H9 (cell line): ENCODE measurements around the gene BOD1L1. TPM values are rescaled to one million over a fixed set of nuclear protein-coding genes. Genes with fewer than 3 reads are reported as not detected.
A peak's percentile ranks its signal among the peaks of the same experiment; 100 is the strongest.

Experiments
- DNase-seq: peaks from one replicate; pipeline ENCODE4 v3.0.0-alpha.2; 2017
- H2AFZ ChIP-seq: one replicate; pipeline ENCODE4 v1.6.1; 2013; ENCODE audit warnings: mild to moderate bottlenecking, low read length, control low read depth, moderate library complexity
- H2AK5ac ChIP-seq: 2 replicates; pipeline ENCODE4 v1.6.1; 2013; ENCODE audit warnings: low read length, control low read depth, mixed read lengths; ENCODE audit not compliant: insufficient read length
- H2BK120ac ChIP-seq: one replicate; pipeline ENCODE4 v1.6.1; 2013; ENCODE audit warnings: low read depth, mild to moderate bottlenecking, low read length, control low read depth, inconsistent platforms; ENCODE audit not compliant: poor library complexity, severe bottlenecking
- H2BK12ac ChIP-seq: 2 replicates; pipeline ENCODE4 v1.6.1; 2013; ENCODE audit warnings: low read length, control low read depth, mixed read lengths, low read depth; ENCODE audit not compliant: insufficient read length
- H2BK15ac ChIP-seq: 2 replicates; pipeline ENCODE4 v1.6.1; 2013; ENCODE audit warnings: low read depth, low read length, control low read depth
- H2BK20ac ChIP-seq: one replicate; pipeline ENCODE4 v1.6.1; 2013; ENCODE audit warnings: low read depth, mild to moderate bottlenecking, low read length, control low read depth, inconsistent platforms; ENCODE audit not compliant: poor library complexity, severe bottlenecking
- H2BK5ac ChIP-seq: 2 replicates; pipeline ENCODE4 v1.6.1; 2013; ENCODE audit warnings: low read length, control low read depth, mixed read lengths; ENCODE audit not compliant: insufficient read length
- H3K14ac ChIP-seq: 2 replicates; pipeline ENCODE4 v1.6.1; 2013; ENCODE audit warnings: low read length, control low read depth; ENCODE audit not compliant: insufficient read depth
- H3K18ac ChIP-seq: 2 replicates; pipeline ENCODE4 v1.6.1; 2013; ENCODE audit warnings: low read depth, mild to moderate bottlenecking, mixed read lengths, low read length, control low read depth; ENCODE audit not compliant: insufficient read length
- H3K23ac ChIP-seq: 2 replicates; pipeline ENCODE4 v1.6.1; 2013; ENCODE audit warnings: low read length, control low read depth, mixed read lengths, low read depth; ENCODE audit not compliant: insufficient read length
- H3K23me2 ChIP-seq: 2 replicates; pipeline ENCODE4 v1.6.1; 2013; ENCODE audit warnings: low read depth, mild to moderate bottlenecking, mixed read lengths, low read length, control low read depth; ENCODE audit not compliant: insufficient read length, poor library complexity, severe bottlenecking
- H3K27ac ChIP-seq: 2 replicates; pipeline ENCODE4 v1.5.1; 2013; ENCODE audit warnings: low read length, control low read depth, mixed read lengths, low read depth; ENCODE audit not compliant: insufficient read length
- H3K27me3 ChIP-seq: 2 replicates; pipeline ENCODE4 v1.6.1; 2013; ENCODE audit warnings: low read length, control low read depth, inconsistent platforms; ENCODE audit not compliant: insufficient read depth
- H3K4ac ChIP-seq: 2 replicates; pipeline ENCODE4 v1.6.1; 2013; ENCODE audit warnings: low read depth, mild to moderate bottlenecking, control low read depth, inconsistent platforms, low read length, moderate library complexity
- H3K4me1 ChIP-seq: 2 replicates; pipeline ENCODE4 v1.6.1; 2013; ENCODE audit warnings: low read length, control low read depth, inconsistent platforms; ENCODE audit not compliant: insufficient read depth
- H3K4me2 ChIP-seq: 2 replicates; pipeline ENCODE4 v1.6.1; 2013; ENCODE audit warnings: low read length, control low read depth, mixed read lengths; ENCODE audit not compliant: insufficient read length, insufficient read depth
- H3K56ac ChIP-seq: 2 replicates; pipeline ENCODE4 v1.6.1; 2013; ENCODE audit warnings: low read depth, mild to moderate bottlenecking, mixed read lengths, low read length, control low read depth; ENCODE audit not compliant: insufficient read length
- H3K79me1 ChIP-seq: 2 replicates; pipeline ENCODE4 v1.6.1; 2013; ENCODE audit warnings: low read depth, mild to moderate bottlenecking, moderate library complexity, low read length, control low read depth, inconsistent platforms; ENCODE audit not compliant: insufficient read depth, poor library complexity, severe bottlenecking
- H3K79me2 ChIP-seq: 2 replicates; pipeline ENCODE4 v1.6.1; 2013; ENCODE audit warnings: low read length, control low read depth, inconsistent platforms; ENCODE audit not compliant: insufficient read depth
- H3K9ac ChIP-seq: 2 replicates; pipeline ENCODE4 v1.6.1; 2013; ENCODE audit warnings: low read length, control low read depth, mixed read lengths; ENCODE audit not compliant: insufficient read length; ENCODE audit errors: extremely low read depth
- H3K9me3 ChIP-seq: one replicate; pipeline ENCODE4 v1.6.1; 2013; ENCODE audit warnings: low read depth, low read length, inconsistent platforms; ENCODE audit not compliant: control insufficient read depth
- H3T11ph ChIP-seq: one replicate; pipeline ENCODE4 v1.6.1; 2013; ENCODE audit warnings: mild to moderate bottlenecking, low read length, control low read depth, inconsistent platforms
- H4K20me1 ChIP-seq: one replicate; pipeline ENCODE4 v1.6.1; 2013; ENCODE audit not compliant: control insufficient read depth, insufficient read length, insufficient read depth
- H4K5ac ChIP-seq: 2 replicates; pipeline ENCODE4 v1.6.1; 2013; ENCODE audit warnings: low read depth, mild to moderate bottlenecking, mixed read lengths, low read length, control low read depth; ENCODE audit not compliant: insufficient read length
- H4K8ac ChIP-seq: replicated peaks from 2 replicates; pipeline ENCODE4 v1.6.1; 2013; ENCODE audit warnings: low read length, control low read depth, mixed read lengths, low read depth; ENCODE audit not compliant: insufficient read length
- H4K91ac ChIP-seq: 2 replicates; pipeline ENCODE4 v1.6.1; 2013; ENCODE audit warnings: low read depth, mild to moderate bottlenecking, moderate library complexity, mixed read lengths, low read length, control low read depth; ENCODE audit not compliant: insufficient read length
- H3K27ac Mint-ChIP-seq, 3 experiments: 2 replicates in 2 of 3; 3 replicates in 1 of 3; pipeline ENCODE4 v1.8.0; 2020 to 2021; ENCODE audit warnings: mixed read lengths in 3 of 3, mild to moderate bottlenecking in 1 of 3, moderate library complexity in 1 of 3
- H3K27me3 Mint-ChIP-seq: 2 replicates; pipeline ENCODE4 v1.8.0; 2021; ENCODE audit warnings: low read depth, mild to moderate bottlenecking, moderate library complexity, mixed read lengths
- H3K36me3 Mint-ChIP-seq, 3 experiments: 2 replicates in 2 of 3; 3 replicates in 1 of 3; pipeline ENCODE4 v1.8.0; 2020 to 2021; ENCODE audit warnings: low read depth in 3 of 3, mixed read lengths in 3 of 3; ENCODE audit not compliant: insufficient read depth in 1 of 3
- H3K4me1 Mint-ChIP-seq, 2 experiments: 2 replicates each; pipeline ENCODE4 v1.8.0; 2020; ENCODE audit warnings: mixed read lengths in 2 of 2
- H3K4me3 Mint-ChIP-seq, 2 experiments: 2 replicates in 1 of 2; 3 replicates in 1 of 2; pipeline ENCODE4 v1.8.0; 2020 to 2021; ENCODE audit warnings: mild to moderate bottlenecking in 2 of 2, mixed read lengths in 2 of 2, moderate library complexity in 1 of 2
- H3K9me3 Mint-ChIP-seq, 2 experiments: 2 replicates in 1 of 2; 3 replicates in 1 of 2; pipeline ENCODE4 v1.8.0; 2020; ENCODE audit warnings: mild to moderate bottlenecking in 2 of 2, mixed read lengths in 2 of 2, moderate library complexity in 1 of 2
- CTCF ChIP-seq: fragments of 200-600 bp; sonication (generic); conservative IDR thresholded peaks from 3 replicates; pipeline ENCODE4 v1.8.0; 2021; ENCODE audit warnings: antibody characterized with exemption, mild to moderate bottlenecking
- WGBS: extraction: QIAGEN DNeasy Blood & Tissue Kit; methylation state at CpG from one replicate; pipeline ENCODE4 v1.1.7; 2013; ENCODE audit warnings: missing lambda C conversion rate, low lambda C conversion rate, mixed read lengths; ENCODE audit not compliant: insufficient read length; ENCODE audit errors: extremely low coverage; 5-methylcytosine and 5-hydroxymethylcytosine counted together
- microRNA-seq: library from miRNA; unstranded; fragments of <30 nt; microRNA quantifications from one replicate; pipeline ENCODE4, GENCODE V29; 2020; ENCODE audit warnings: borderline microRNAs expressed
- total RNA-seq: library from RNA; stranded (reverse); gene quantifications from 2 replicates; pipeline ENCODE4 v1.2.1, GENCODE V29; 2021

The BOD1L1 gene
- total RNA-seq, 1 experiment from 2014 or later, result 37.8 TPM

- Histone ChIP-seq H4K91ac (no peak overlapping the region), H4K5ac (no peak overlapping the region), H2BK12ac (no peak overlapping the region), H3K4me2 (no peak overlapping the region), H3K4me1 (no peaks in the 10 kb centered on the region; the same call in 1 of the 2 replicates), H4K20me1 (no peaks in the 10 kb centered on the region), H3K27me3 (peaks cover 47% of the 10 kb centered on the region), H3K23ac (no peak overlapping the region), H2BK120ac (no peak overlapping the region), H2AK5ac (no peak overlapping the region), H3T11ph (no peak overlapping the region), H3K27ac (no peak overlapping the region), H2BK15ac (no peak overlapping the region), H2AFZ (no peak overlapping the region), H3K56ac (no peak overlapping the region), H3K23me2 (peaks cover 7% of the 10 kb centered on the region), H3K18ac (no peak overlapping the region), H3K9ac (no peak overlapping the region), H2BK20ac (no peak overlapping the region), H2BK5ac (no peak overlapping the region), H3K79me1 (no peaks in the 10 kb centered on the region), H3K79me2 (no peaks in the 10 kb centered on the region), H4K8ac (no peak overlapping the region), H3K4ac (no peak overlapping the region), H3K9me3 (peaks cover 8% of the 10 kb centered on the region), H3K14ac (no peak overlapping the region)
- DNase-seq, result no peak
- H3K27me3 Mint-ChIP-seq, result peaks cover 51% of the 10 kb centered on the region
- H3K36me3 Mint-ChIP-seq, result peaks cover 11 to 13% (median 12%) of the 10 kb centered on the region in 3 experiments
- H3K9me3 Mint-ChIP-seq, result peaks cover 10 to 15% of the 10 kb centered on the region in 2 experiments
- H3K4me3 Mint-ChIP-seq, result no peak overlapping the region
- WGBS, result no CpG with 5 or more reads among the region's 2 CpGs
- H3K4me1 Mint-ChIP-seq, result peaks cover 22 to 26% of the 10 kb centered on the region in 2 experiments
- H3K27ac Mint-ChIP-seq, result no peak overlapping the region
- peak; percentile 34 for TF ChIP-seq CTCF
These were observed 106.5 kb downstream of the BOD1L1 start for GRCh38 chr4:13521047-13521446.

Small RNAs within 50 kb of the gene (microRNA-seq; reads per million reads assigned to microRNA genes)
- not detected for gene MIR5091

Other genes with a start within 250 kb of the BOD1L1 start
- gene RAB28, start 143.4 kb downstream of the BOD1L1 start, total RNA-seq, result 17.7 and 19.8 TPM in 2 replicates
- 1.9 and 2.3 TPM in 2 replicates for gene NKX3-2, start 83.2 kb downstream of the BOD1L1 start, total RNA-seq